Tibial nerve (tissue), 4 donors: ENCODE measurements around the gene TMEM120A.

Experiments
- CTCF ChIP-seq, 5 experiments: fragments of 200-600 bp in 3 of 5; fragments of 450-650 bp in 2 of 5; sonication (generic) in 3 of 5; IDR thresholded peaks; one replicate each; pipeline ENCODE4 v1.5.1; 2016 to 2019; ENCODE audit warnings: antibody characterized with exemption in 5 of 5, mild to moderate bottlenecking in 3 of 5, moderate library complexity in 2 of 5
- EP300 ChIP-seq, 2 donors: sonication (generic); formaldehyde crosslinking; IDR thresholded peaks; one replicate each; pipeline ENCODE4 v1.6.1; 2017; ENCODE audit warnings: antibody characterized with exemption in 2 of 2, mild to moderate bottlenecking in 1 of 2
- POLR2A ChIP-seq, 2 donors: fragments of 450-650 bp; IDR thresholded peaks; one replicate each; pipeline ENCODE4 v1.6.1; 2017; ENCODE audit warnings: antibody characterized with exemption in 2 of 2, mild to moderate bottlenecking in 2 of 2, moderate library complexity in 2 of 2

GRCh38 chr7:75961218-75961617, 33.2 kb downstream of the TMEM120A start:
- TF ChIP-seq EP300 (IDR thresholded peaks at IDR 0.05): no peak
- TF ChIP-seq CTCF (IDR thresholded peaks at IDR 0.05): no peak
- TF ChIP-seq POLR2A (IDR thresholded peaks at IDR 0.05): no peak
